ES-I3 (cell line): ENCODE results near the gene ATP10A.

ENCODE experiments used
- H3K36me3 ChIP-seq: 2 replicates; pipeline ENCODE4 v1.6.1; 2013; ENCODE audit warnings: mild to moderate bottlenecking, low read length, control low read depth, moderate library complexity; ENCODE audit not compliant: insufficient read depth
- H3K4me1 ChIP-seq: 2 replicates; pipeline ENCODE4 v1.6.1; 2013; ENCODE audit warnings: mild to moderate bottlenecking, control low read depth, low read length; ENCODE audit not compliant: insufficient read depth
- H3K9ac ChIP-seq: 2 replicates; pipeline ENCODE4 v1.6.1; 2013; ENCODE audit warnings: low read depth, mild to moderate bottlenecking, low read length, moderate library complexity
- H3K9me3 ChIP-seq: 2 replicates; pipeline ENCODE4 v1.6.1; 2013; ENCODE audit warnings: mild to moderate bottlenecking, low read length, moderate library complexity; ENCODE audit not compliant: control insufficient read depth, insufficient read depth

Gene ATP10A

GRCh38 chr15:25687276-25687675 is 175.9 kb downstream of the ATP10A start:
- H3K9me3 ChIP-seq = no peaks in the 10 kb centered on the region
- H3K36me3 ChIP-seq = no peaks in the 10 kb centered on the region
- no peak overlapping the region for H3K9ac ChIP-seq
- peaks cover 9% of the 10 kb centered on the region; the same call in 1 of the 2 replicates for H3K4me1 ChIP-seq

DNA sequence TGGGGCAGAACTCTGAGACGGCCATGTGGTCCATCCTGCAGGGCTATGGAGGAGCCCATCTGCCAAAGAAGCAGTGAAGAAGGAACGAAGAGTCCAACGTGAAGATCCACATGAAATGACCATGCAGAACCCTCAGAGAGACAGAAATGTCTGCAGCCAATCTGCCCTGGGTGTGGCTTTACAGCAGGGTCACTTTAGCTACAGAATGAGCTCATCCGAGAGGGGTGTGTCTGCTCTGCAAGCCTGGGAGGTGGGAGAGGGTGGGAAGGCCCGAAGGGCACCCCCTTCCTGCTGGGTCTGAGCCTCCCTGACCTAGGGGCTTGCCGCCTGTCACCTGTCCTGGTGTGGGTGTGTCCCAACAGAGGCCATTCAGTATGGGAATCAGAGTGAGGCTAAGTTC is 176.3 kb downstream of the ATP10A start:
- no peak overlapping the region for H3K9ac ChIP-seq
- no peaks in the 10 kb centered on the region for H3K36me3 ChIP-seq
- peaks cover 9% of the 10 kb centered on the region; the same call in 1 of the 2 replicates for H3K4me1 ChIP-seq
- H3K9me3 ChIP-seq = no peaks in the 10 kb centered on the region

DNA sequence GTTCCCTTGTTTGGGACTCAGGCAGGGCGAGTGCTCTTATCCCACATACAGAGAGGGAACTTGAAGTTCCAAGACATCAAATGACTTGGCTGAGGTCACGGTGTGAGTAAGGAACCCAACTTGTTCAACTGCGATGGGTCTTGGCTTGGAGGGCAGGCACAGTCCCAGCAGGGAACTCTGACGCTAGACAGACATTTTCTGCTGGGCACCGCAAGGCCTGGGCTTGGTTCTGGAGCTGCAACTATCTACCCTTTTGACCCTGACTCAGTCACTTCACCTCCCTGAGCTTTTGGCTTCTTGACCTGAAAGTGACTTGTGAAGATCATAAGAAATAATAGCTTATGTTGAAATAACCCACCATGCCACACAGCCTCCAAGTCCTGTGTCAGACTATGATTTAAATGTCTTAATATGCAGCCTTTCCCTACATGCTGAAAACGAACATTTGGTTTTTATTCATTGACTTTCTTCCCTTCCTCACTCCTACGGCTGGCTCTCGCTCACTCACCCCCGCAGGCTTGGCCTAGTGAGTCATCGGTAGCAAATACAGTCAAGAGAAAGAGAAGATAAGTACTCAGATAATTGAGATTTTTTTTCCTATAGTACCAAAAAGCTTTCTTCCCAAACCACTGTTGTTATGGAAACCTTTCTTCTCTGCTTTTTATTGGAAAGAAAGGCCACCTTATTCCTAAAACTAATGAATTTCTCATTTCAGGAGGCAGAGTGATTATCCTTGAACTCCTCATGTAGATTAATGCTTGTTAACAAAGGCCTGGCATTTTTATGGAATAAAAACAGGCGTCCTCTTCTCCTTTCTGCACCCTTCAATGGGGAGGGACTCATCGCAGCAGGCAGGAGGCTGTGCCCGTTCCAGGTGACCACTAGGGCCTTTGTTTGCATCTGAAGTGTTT is 178.4 kb downstream of the ATP10A start:
- H3K36me3 ChIP-seq = no peaks in the 10 kb centered on the region
- no peak overlapping the region for H3K9ac ChIP-seq
- H3K9me3 ChIP-seq = no peaks in the 10 kb centered on the region
- H3K4me1 ChIP-seq = peaks cover 9% of the 10 kb centered on the region; the same call in 1 of the 2 replicates

GRCh38 chr15:25683911-25684310 is 179.2 kb downstream of the ATP10A start:
- Histone ChIP-seq H3K36me3 (no peaks in the 10 kb centered on the region), H3K9me3 (no peaks in the 10 kb centered on the region), H3K4me1 (peaks cover 9% of the 10 kb centered on the region; the same call in 1 of the 2 replicates), H3K9ac (no peak overlapping the region)

- peaks cover 9% of the 10 kb centered on the region; the same call in 1 of the 2 replicates for H3K4me1 ChIP-seq
- H3K9ac ChIP-seq = no peak overlapping the region
- no peaks in the 10 kb centered on the region for H3K9me3 ChIP-seq
- H3K36me3 ChIP-seq = no peaks in the 10 kb centered on the region
These were observed 179.7 kb downstream of the ATP10A start for GRCh38 chr15:25683415-25683814.

GRCh38 chr15:25682340-25682739 is 180.8 kb downstream of the ATP10A start:
- Histone ChIP-seq H3K36me3 (no peaks in the 10 kb centered on the region), H3K4me1 (peaks cover 17% of the 10 kb centered on the region), H3K9me3 (no peaks in the 10 kb centered on the region), H3K9ac (no peak overlapping the region)

- peaks cover 18% of the 10 kb centered on the region for H3K4me1 ChIP-seq
These were observed 182.5 kb downstream of the ATP10A start for GRCh38 chr15:25680686-25681025.

GRCh38 chr15:25679964-25680685 is 183.0 kb downstream of the ATP10A start:
- no peak overlapping the region for H3K9ac ChIP-seq
- no peaks in the 10 kb centered on the region for H3K9me3 ChIP-seq
- H3K36me3 ChIP-seq = no peaks in the 10 kb centered on the region
- peaks cover 16% of the 10 kb centered on the region for H3K4me1 ChIP-seq

More at GRCh38 chr15:25680686-25681025, 182.5 kb downstream of the ATP10A start:
- Histone ChIP-seq H3K9me3 (no peaks in the 10 kb centered on the region), H3K9ac (no peak overlapping the region), H3K36me3 (no peaks in the 10 kb centered on the region)

GRCh38 chr15:25679492-25679891 is 183.6 kb downstream of the ATP10A start:
- Histone ChIP-seq H3K36me3 (no peaks in the 10 kb centered on the region), H3K9ac (no peak overlapping the region), H3K4me1 (peaks cover 14% of the 10 kb centered on the region), H3K9me3 (no peaks in the 10 kb centered on the region)

DNA sequence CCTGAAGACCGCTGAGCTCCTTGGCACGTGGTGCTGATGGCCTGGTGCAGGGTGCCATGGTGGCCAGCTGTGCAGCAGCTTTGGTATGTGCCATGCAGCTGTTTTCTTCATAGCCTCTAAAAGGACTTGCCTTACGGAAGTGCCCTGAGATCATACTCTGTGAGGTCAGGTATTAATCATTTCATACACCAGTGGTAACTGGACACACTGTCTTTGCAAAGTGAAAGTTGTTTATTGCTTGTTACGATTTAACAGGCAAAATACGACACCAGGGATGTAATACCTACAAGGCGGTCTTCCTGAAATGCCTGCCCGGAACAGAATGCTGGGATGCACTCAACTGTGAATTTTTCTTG is 184.6 kb downstream of the ATP10A start:
- H3K9me3 ChIP-seq = no peaks in the 10 kb centered on the region
- H3K4me1 ChIP-seq = peaks cover 12% of the 10 kb centered on the region
- no peaks in the 10 kb centered on the region for H3K36me3 ChIP-seq
- H3K9ac ChIP-seq = no peak overlapping the region

GRCh38 chr15:25677719-25678499 is 185.2 kb downstream of the ATP10A start:
- no peak overlapping the region for H3K9ac ChIP-seq
- peaks cover 12% of the 10 kb centered on the region for H3K4me1 ChIP-seq
- no peaks in the 10 kb centered on the region for H3K36me3 ChIP-seq
- no peaks in the 10 kb centered on the region for H3K9me3 ChIP-seq

- no peaks in the 10 kb centered on the region for H3K9me3 ChIP-seq
- no peaks in the 10 kb centered on the region for H3K36me3 ChIP-seq
- no peak overlapping the region for H3K9ac ChIP-seq
- H3K4me1 ChIP-seq = peaks cover 19% of the 10 kb centered on the region
These were observed 187.1 kb downstream of the ATP10A start for GRCh38 chr15:25676070-25676469.

DNA sequence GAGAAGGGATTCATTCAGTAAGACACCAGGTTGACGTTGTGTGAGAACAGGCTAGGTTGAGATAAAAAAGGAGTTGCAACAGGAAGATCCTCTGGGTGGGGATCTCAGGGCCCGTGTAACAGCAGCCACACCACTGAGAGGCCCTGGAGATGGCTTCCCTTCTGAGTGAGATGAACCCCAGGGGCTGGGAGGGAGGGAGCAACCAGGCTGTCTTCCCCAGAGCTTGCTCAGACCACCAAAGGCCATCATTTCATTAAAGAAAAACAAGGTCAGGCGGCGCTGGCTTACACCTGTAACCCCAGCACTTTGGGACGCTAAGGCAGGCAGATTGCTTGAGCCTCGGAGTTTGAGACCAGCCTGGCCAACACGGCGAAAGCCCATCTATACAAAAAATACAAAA is 187.7 kb downstream of the ATP10A start:
- Histone ChIP-seq H3K9ac (no peak overlapping the region), H3K36me3 (no peaks in the 10 kb centered on the region), H3K9me3 (no peaks in the 10 kb centered on the region), H3K4me1 (peaks cover 25% of the 10 kb centered on the region)

- H3K4me1 ChIP-seq = peaks cover 25% of the 10 kb centered on the region
- H3K9ac ChIP-seq = no peak overlapping the region
- no peaks in the 10 kb centered on the region for H3K36me3 ChIP-seq
- H3K9me3 ChIP-seq = no peaks in the 10 kb centered on the region
These were observed 188.2 kb downstream of the ATP10A start for GRCh38 chr15:25674913-25675312.
